Activated T-cell treated with anti-CD3 and anti-CD28 coated beads, Interleukin-2, amount 50 U/mL, for 24 hours (primary cell): ENCODE measurements around the gene MYH10.

Experiments used
- DNase-seq: peaks from one replicate; pipeline ENCODE4 v3.0.0-alpha.2; 2020
- H3K27ac Mint-ChIP-seq: 2 replicates; pipeline ENCODE4 v1.8.0; 2020; ENCODE audit warnings: mild to moderate bottlenecking, mixed read lengths
- H3K27me3 Mint-ChIP-seq: 2 replicates; pipeline ENCODE4 v1.8.0; 2020; ENCODE audit warnings: mixed read lengths
- H3K36me3 Mint-ChIP-seq: 2 replicates; pipeline ENCODE4 v1.8.0; 2020; ENCODE audit warnings: low read depth, mixed read lengths
- H3K4me1 Mint-ChIP-seq: 2 replicates; pipeline ENCODE4 v1.8.0; 2020; ENCODE audit warnings: low read depth, mixed read lengths
- H3K4me3 Mint-ChIP-seq: 2 replicates; pipeline ENCODE4 v1.8.0; 2020; ENCODE audit warnings: mild to moderate bottlenecking, moderate library complexity, mixed read lengths
- H3K9me3 Mint-ChIP-seq: 2 replicates; pipeline ENCODE4 v1.8.0; 2020; ENCODE audit warnings: mixed read lengths

MYH10 gene

DNA sequence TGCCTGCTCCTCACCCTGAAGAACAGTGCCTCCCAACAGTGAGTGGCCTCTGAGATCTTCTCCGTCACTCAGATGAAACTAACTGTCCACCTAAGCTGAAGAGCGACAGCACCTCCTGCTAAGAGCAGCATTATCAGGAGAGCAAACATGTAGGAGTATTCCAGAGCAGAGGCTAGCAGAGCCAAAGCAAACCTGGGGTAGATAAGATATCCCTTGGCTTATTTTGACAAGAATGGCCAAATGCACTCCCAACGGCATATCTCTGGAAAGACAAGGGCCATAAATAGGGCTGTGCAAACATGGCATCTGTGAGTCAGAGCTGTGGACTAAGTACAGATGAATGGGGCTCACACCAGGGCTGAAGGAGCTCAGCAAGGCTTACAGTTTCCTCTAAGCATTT lies 98.5 kb downstream of the MYH10 start:
- Mint-ChIP-seq H3K9me3 (no peaks in the 10 kb centered on the region), H3K27me3 (no peaks in the 10 kb centered on the region), H3K4me3 (no peak overlapping the region), H3K36me3 (no peaks in the 10 kb centered on the region), H3K4me1 (no peaks in the 10 kb centered on the region), H3K27ac (no peak overlapping the region)
- DNase-seq: no peak

DNA sequence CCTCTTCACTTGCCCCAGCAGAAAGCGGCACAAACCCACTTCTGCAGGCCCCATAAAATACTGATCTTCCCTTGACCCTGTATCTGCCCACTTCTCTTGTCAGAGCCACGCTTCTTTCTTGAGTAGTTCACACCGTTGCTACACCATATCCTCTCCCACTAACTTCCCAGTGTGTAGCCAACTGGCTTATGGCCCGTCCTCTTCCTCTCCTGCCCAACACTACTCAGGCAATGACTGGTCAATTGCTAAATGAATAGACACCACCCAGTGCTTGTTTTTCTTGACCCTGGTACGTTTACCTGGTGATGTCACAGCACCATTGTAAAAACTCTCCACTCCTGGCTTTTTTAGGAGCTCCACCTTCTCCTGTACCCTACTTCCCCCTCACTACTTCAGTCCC lies 107.9 kb downstream of the MYH10 start:
- H3K27ac Mint-ChIP-seq: no peak overlapping the region
- DNase-seq: no peak
- no peaks in the 10 kb centered on the region for H3K9me3 Mint-ChIP-seq
- H3K4me1 Mint-ChIP-seq: no peaks in the 10 kb centered on the region
- no peaks in the 10 kb centered on the region for H3K27me3 Mint-ChIP-seq
- H3K4me3 Mint-ChIP-seq: no peak overlapping the region
- H3K36me3 Mint-ChIP-seq: peaks cover 3% of the 10 kb centered on the region

DNA sequence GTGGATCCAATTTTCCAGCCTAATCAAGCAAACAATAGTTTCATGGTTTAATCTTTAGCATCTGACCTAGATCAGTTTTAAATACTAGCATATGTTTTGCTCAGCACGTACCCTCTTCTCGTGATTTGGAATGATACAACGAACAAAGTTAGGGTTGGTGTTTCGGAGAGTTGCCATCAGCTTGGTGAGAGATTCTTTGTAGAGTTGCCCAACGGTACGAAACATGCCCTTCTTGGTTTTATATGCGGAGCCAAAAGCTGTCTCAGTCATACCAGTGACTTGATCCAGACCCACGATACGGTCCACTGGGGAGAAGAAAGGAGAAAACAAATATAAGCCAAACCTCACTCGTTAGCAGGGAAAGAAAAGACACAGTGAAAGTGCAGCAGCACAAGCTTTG lies 109.5 kb downstream of the MYH10 start:
- no peak overlapping the region for H3K4me3 Mint-ChIP-seq
- H3K36me3 Mint-ChIP-seq: peaks cover 3% of the 10 kb centered on the region
- no peaks in the 10 kb centered on the region for H3K27me3 Mint-ChIP-seq
- no peak for DNase-seq
- H3K4me1 Mint-ChIP-seq: no peaks in the 10 kb centered on the region
- H3K9me3 Mint-ChIP-seq: no peaks in the 10 kb centered on the region
- no peak overlapping the region for H3K27ac Mint-ChIP-seq

DNA sequence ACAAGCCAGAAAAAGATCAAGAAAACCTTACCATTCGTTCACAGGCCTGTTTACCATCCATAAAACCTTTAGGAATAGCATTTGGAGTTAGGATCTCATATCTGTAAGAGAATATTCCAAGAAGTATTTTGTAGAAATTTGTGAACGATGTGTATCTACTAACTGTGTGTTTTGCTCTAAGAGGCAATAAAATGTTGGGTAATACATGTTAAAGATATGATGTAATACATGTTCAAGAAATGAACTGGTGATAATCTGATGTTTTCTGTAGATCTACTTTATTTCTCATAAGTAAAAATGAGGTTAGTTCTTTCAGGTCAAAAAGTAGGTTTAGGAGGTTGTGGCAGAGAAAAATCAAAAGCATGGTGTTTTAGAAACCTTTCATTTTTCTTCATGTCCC lies 111.7 kb downstream of the MYH10 start:
- Mint-ChIP-seq H3K4me3 (no peak overlapping the region), H3K4me1 (no peaks in the 10 kb centered on the region), H3K9me3 (no peaks in the 10 kb centered on the region), H3K27me3 (no peaks in the 10 kb centered on the region), H3K27ac (no peak overlapping the region), H3K36me3 (peaks cover 12% of the 10 kb centered on the region)
- DNase-seq: no peak

DNA sequence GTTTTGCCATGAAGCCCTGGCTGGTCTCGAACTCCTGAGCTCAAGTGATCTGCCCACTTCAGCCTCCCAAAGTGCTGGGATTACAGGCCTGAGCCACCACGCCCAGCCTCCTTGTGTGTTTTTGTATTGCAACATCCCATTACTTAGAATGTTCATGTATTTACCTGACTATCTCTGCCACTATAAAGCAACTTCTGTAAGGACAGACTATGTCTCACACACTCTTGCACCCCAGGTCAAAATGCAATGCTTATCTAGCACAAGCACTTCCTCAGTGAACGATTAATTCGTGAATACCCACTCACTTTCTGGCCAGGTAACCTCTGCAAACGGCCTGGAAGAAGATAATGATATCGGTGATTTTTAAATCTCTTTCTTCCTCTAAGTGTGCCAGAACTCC lies 112.2 kb downstream of the MYH10 start:
- no peaks in the 10 kb centered on the region for H3K9me3 Mint-ChIP-seq
- no peak overlapping the region for H3K4me3 Mint-ChIP-seq
- H3K4me1 Mint-ChIP-seq: no peaks in the 10 kb centered on the region
- DNase-seq: no peak
- H3K27me3 Mint-ChIP-seq: no peaks in the 10 kb centered on the region
- peaks cover 12% of the 10 kb centered on the region for H3K36me3 Mint-ChIP-seq
- H3K27ac Mint-ChIP-seq: no peak overlapping the region

DNA sequence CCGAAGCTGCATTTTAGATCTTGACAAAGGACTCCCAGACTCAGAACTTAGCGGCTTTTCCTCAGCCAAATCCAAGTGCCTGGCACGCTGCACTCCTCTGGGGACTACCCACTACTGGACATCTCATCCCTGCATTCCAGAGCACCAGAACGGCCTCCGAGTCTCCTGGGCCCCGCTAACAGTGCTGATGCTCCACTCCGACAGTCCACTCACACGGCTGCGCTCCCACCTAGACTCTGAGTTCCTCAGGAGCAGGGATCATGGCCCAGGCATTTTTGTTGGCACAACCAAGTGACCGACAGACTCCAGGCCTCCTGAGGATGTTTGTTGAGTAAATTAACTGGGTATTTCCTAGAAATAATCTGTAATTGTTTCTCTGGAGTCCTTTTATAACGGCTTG lies 115.7 kb downstream of the MYH10 start:
- Mint-ChIP-seq H3K27ac (no peak overlapping the region), H3K4me1 (no peaks in the 10 kb centered on the region), H3K9me3 (no peaks in the 10 kb centered on the region), H3K4me3 (no peak overlapping the region), H3K27me3 (no peaks in the 10 kb centered on the region), H3K36me3 (peaks cover 12% of the 10 kb centered on the region)
- no peak for DNase-seq

DNA sequence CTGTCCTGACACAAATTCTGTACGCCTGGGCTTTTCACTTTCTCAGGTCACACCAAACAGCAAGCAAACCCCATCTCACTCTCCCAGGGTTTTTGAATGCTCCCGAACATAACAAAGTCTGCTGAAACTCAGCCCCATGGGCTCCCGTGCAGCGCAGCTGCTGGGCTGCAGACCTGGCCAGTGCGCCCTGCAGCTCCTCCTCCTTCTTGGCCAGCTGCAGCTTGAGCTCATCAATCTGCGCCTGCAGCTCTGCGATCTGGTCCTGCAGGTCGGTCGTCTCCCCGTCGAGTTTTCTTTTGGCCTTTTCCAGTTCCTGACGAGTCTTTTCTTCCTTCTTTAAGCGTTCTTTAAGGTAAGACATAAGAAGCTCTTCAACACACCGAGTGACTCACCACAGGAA lies 124.4 kb downstream of the MYH10 start:
- H3K4me3 Mint-ChIP-seq: no peak overlapping the region
- H3K36me3 Mint-ChIP-seq: peaks cover 13% of the 10 kb centered on the region
- H3K27me3 Mint-ChIP-seq: no peaks in the 10 kb centered on the region
- H3K4me1 Mint-ChIP-seq: no peaks in the 10 kb centered on the region
- no peak overlapping the region for H3K27ac Mint-ChIP-seq
- no peak for DNase-seq
- no peaks in the 10 kb centered on the region for H3K9me3 Mint-ChIP-seq

DNA sequence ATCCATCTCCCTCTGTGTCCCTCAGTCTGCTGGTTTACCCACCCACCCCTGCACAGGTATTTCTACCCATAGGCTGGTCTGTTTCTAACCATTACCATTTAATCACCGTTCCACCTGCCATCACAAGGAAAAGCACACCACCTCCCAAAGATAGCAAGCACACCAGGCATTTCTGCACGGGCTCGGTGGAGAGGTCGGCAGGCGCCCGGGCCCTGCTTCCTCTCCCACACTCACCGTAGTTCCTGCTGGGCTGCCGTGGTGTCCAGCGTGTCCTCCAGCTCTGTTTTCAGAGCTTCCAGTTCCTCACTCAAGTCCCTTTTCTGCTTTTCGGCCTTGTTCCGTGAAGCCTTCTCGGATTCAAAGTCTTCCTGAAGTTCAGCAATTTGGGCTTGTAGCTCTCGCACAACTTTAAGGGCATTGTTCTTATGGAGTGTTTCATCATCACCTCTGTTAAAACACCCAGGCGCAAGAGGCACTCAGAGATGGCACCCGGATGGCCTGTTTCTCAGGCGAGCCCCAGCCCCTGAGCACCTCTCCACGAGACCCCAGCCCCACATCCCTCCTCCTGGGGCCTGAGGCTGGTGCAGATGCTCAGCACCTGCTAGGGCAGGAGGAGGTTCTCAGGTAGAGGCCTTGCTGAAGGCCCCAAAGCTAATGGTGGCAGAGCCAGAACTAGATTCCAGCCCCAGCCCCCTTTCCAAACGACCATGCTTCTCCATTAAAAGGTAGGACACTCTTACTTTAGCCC lies 125.9 kb downstream of the MYH10 start:
- no peak overlapping the region for H3K4me3 Mint-ChIP-seq
- H3K9me3 Mint-ChIP-seq: no peaks in the 10 kb centered on the region
- DNase-seq: no peak
- H3K36me3 Mint-ChIP-seq: peaks cover 13% of the 10 kb centered on the region
- H3K4me1 Mint-ChIP-seq: no peaks in the 10 kb centered on the region
- H3K27ac Mint-ChIP-seq: no peak overlapping the region
- no peaks in the 10 kb centered on the region for H3K27me3 Mint-ChIP-seq

DNA sequence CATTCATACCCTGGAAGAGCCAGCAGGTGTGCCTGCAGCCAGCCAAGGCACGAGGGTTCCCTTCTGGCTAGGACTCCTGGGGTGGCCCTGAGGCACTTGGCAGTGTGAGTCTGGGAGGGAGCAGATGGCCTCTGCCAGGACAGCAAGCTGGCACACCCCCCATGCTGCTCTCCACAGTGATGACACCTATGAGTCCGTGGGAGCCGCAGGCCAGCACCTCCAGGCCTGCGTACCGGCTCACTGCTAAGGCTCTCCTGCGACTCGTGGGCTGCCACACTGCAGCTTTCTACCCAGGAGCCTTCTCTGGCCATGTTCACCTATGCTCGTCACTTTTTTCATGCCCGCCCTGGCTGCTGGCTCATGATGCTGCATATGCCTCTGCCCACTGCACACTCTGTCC lies 126.7 kb downstream of the MYH10 start:
- no peak for DNase-seq

DNA sequence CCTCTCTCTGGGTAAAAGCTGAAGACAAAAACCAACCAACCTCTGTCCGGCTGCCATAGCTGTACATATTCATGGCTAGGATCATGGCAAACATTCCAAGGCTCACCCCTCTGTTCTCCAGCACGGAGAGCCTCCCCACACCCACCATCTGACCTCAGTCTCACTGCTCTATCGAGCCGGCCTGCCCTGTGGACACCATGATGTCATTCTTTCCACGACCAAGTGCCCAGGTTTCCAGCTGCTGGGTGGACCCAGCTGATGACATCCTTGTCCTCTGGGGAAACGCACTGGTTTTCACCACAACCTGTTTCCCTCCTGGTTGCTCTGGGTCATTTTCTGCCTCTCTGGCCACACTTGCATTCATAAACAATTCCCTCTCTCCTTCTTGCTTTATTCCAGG lies 127.2 kb downstream of the MYH10 start:
- Mint-ChIP-seq H3K9me3 (no peaks in the 10 kb centered on the region), H3K36me3 (peaks cover 4% of the 10 kb centered on the region), H3K27ac (no peak overlapping the region), H3K4me1 (no peaks in the 10 kb centered on the region), H3K27me3 (no peaks in the 10 kb centered on the region), H3K4me3 (no peak overlapping the region)
- DNase-seq: no peak

More for the DNA sequence above, 126.7 kb downstream of the MYH10 start:
- H3K36me3 Mint-ChIP-seq: peaks cover 8% of the 10 kb centered on the region
- no peak overlapping the region for H3K27ac Mint-ChIP-seq
- no peaks in the 10 kb centered on the region for H3K9me3 Mint-ChIP-seq
- H3K27me3 Mint-ChIP-seq: no peaks in the 10 kb centered on the region
- H3K4me1 Mint-ChIP-seq: no peaks in the 10 kb centered on the region
- no peak overlapping the region for H3K4me3 Mint-ChIP-seq

DNA sequence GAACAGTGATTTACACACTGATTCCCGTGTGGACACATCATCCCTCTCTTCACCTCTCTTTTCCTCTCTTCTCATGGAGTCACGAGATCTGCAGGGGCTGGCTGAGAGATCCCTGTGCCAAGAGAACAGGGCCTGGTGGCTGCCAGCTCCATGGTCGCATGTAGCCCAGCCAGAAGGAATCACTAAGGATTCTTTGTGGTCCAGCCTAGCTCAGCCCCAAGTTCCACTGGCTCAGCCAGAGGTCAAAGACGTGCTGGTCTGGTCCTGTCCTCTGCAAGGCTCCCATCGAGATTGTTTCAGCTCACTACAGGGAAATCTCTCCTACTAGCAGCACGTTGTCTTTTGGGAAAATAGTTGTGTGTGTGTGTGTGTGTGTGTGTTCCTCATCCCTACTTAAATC lies 128.4 kb downstream of the MYH10 start:
- no peaks in the 10 kb centered on the region for H3K4me1 Mint-ChIP-seq
- H3K9me3 Mint-ChIP-seq: no peaks in the 10 kb centered on the region
- H3K4me3 Mint-ChIP-seq: no peak overlapping the region
- H3K27ac Mint-ChIP-seq: no peak overlapping the region
- no peaks in the 10 kb centered on the region for H3K27me3 Mint-ChIP-seq
- H3K36me3 Mint-ChIP-seq: peaks cover under 1% of the 10 kb centered on the region
- DNase-seq: no peak

DNA sequence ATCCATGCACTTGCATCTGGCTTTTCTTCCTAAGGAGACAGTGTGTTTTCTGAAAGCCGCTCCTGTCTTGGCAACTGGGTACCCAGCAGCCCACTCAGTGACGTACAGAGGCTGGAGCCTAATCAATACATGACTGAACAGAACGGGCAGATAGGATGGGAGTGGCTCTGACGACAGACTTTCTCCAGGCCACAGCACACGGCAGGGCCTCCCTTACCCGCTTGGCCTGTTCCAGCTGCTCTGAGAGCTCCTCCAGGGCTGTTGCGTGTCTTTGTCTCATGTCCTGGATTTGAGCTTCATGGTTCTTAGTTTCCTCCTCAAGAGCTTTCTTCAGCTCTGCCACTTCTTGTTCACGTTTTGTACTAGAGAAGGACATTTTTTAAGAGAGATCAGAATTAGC lies 129.9 kb downstream of the MYH10 start:
- H3K27me3 Mint-ChIP-seq: no peaks in the 10 kb centered on the region
- no peaks in the 10 kb centered on the region for H3K36me3 Mint-ChIP-seq
- DNase-seq: no peak
- H3K4me1 Mint-ChIP-seq: no peaks in the 10 kb centered on the region
- no peak overlapping the region for H3K4me3 Mint-ChIP-seq
- H3K27ac Mint-ChIP-seq: no peak overlapping the region
- H3K9me3 Mint-ChIP-seq: no peaks in the 10 kb centered on the region

DNA sequence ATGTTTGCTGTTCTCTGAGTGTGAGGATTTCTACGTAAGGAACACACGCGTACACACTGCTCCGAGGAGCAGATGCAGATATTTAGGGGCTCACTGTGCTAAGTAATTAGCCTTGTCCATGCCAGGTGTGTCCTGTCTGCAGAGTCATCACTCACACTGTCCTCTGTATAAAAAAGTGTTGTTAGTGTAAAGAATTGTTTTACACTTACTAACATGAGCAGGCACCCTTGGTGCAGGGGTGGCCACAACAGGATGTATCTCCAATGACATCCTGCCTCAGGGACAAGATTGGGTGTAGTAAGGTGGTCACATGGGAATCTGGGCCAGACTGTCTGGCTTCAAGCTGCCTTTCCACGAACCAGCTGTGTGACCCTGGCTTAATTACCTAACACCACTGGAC lies 130.9 kb downstream of the MYH10 start:
- Mint-ChIP-seq H3K27me3 (no peaks in the 10 kb centered on the region), H3K9me3 (no peaks in the 10 kb centered on the region), H3K36me3 (no peaks in the 10 kb centered on the region), H3K27ac (no peak overlapping the region), H3K4me3 (no peak overlapping the region), H3K4me1 (no peaks in the 10 kb centered on the region)
- DNase-seq: no peak

DNA sequence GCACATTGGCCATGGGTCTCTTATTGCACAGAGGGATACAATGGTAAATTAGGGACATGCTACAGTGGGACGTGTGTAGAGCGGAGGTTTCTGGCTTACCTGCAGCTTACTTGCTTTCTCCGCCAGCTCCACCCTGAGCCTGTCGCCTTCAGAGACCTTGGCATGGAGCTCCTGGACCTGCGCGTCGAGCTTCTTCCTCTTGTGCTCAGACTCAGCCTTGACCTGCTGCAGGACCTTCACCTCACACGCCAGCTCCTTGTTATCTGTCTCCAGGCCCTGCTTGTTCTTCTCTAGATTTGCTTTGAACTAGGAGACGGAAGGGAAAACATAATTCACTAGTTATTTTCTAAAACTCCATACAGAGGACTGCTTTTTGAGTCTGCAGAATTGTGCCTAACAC lies 131.4 kb downstream of the MYH10 start:
- H3K27me3 Mint-ChIP-seq: no peaks in the 10 kb centered on the region
- no peak overlapping the region for H3K4me3 Mint-ChIP-seq
- H3K36me3 Mint-ChIP-seq: no peaks in the 10 kb centered on the region
- DNase-seq: no peak
- no peaks in the 10 kb centered on the region for H3K4me1 Mint-ChIP-seq
- no peaks in the 10 kb centered on the region for H3K9me3 Mint-ChIP-seq
- H3K27ac Mint-ChIP-seq: no peak overlapping the region

DNA sequence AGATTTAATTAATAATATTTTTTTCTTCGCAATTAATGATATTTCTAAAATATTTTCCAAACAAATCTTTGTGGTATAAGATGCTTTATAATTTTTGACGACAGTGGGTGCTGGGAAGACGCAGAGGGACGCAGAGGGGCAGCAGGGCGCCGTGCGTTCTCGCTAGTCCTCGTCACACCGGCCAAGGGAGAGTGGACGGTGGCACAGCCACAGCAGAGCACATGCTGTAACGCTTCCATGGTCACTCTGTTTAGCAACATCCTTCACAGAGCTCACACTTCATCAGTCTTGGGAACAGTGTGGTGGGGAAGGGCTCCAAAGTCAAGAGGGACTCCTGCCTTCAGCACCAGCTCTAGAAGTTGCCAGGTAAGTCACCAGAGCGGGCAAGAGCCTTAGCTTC lies 134.4 kb downstream of the MYH10 start:
- H3K27ac Mint-ChIP-seq: no peak overlapping the region
- no peaks in the 10 kb centered on the region for H3K9me3 Mint-ChIP-seq
- no peak overlapping the region for H3K4me3 Mint-ChIP-seq
- no peak for DNase-seq
- no peaks in the 10 kb centered on the region for H3K27me3 Mint-ChIP-seq
- peaks cover 14% of the 10 kb centered on the region for H3K36me3 Mint-ChIP-seq
- H3K4me1 Mint-ChIP-seq: no peaks in the 10 kb centered on the region
